ENCODE data around the gene DNASE2.

GRCh38 chr19:12859546-12859945 is 21.7 kb downstream of the DNASE2 start:
- TF ChIP-seq CTCF (IDR thresholded peaks at IDR 0.05; ENCODE audit: insufficient read depth, low read length), result no peak
- TF ChIP-seq REST (IDR thresholded peaks at IDR 0.05; ENCODE audit: insufficient replicate concordance, low read depth), result no peak
- TF ChIP-seq POLR2AphosphoS5 (IDR thresholded peaks at IDR 0.05; ENCODE audit: low read depth), result no peak
- no peak for TF ChIP-seq GABPA (IDR thresholded peaks at IDR 0.05; ENCODE audit: low read depth)

All from HL-60 (cell line).